ENCODE measurements around the gene TMC3.
"Not testable (repeated sequence)": the region's sequence is repeated elsewhere in the genome, so short reads cannot be mapped to it uniquely, and the experiment has no call there.

Gene TMC3

DNA sequence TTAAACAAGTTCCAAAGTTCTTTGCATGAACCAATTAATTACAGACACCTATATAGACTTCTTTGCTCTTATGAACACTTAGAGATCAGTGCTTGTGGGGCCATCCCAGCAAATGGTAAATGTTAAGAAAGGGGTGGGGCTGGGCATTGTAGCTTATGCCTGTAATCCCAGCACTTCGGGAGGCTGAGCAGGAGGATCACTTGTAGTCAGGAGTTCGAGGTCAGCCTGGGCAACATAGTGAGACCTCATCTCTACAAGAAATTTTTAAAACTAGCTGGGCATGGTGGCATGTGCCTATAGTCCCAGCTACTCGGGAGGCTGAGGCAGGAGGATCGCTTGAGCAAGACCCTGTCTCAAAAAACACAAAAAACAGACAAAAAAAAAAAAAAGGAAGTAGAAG is 30.6 kb downstream of the TMC3 start:
- no peak for DNase-seq

DNA sequence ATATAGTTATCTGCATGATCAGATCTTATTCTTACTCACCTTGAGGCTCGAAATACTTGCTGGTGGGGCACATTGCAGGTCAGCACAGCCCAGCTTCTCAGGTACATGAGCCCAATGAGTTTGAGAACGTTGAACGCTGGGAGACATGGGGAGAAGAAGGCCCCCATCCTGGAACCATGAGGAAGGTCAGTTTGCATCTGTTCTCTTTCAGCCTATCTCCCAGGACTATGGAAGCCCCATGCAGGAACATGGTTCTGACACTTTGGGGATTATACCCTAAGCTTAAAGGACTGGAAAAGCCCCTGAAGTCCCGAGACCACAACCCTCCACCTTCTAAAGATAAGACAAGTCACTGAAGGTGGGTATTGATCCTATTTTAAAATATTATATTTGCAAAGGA is 32.7 kb downstream of the TMC3 start:
- DNase-seq = no peak

DNA sequence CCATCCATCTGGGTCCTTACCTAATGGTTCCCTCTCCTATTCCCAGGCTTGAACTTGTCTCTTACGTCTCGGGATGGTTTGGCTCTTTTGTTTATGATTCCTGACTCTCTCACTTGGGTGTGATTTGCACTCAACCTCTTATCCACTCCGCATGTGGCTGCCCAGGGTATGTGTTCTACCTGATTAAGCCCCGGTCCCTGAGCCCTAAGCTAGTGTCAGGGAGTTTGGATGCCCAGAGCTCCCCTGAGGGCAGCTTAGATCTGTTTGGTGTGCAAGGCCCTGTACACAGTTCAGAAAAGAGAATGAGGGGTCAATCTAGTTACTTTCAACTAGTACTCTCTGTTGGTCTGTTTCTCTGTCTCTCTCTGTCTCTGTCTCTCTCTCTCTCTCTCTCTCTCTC is 34.2 kb downstream of the TMC3 start:
- no peak for DNase-seq

DNA sequence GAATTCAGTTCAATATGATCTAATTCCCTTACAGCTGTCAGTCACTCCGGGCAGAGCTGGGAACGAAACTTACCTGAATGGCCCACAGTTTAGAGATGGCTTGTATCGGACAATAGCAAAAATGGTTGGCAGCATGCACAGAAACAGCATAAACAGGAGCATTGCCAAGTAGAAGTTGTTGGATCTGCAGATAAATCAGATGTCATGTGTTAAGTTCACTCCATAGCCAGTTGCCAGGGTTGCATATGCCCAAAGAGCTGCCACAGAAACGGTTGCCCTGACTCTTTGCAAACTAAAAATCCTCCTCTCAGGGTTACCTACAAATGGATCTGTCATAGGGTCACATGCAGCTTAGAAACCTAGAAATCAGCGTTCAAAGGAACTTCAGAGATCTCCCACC is 34.7 kb downstream of the TMC3 start:
- no peak for DNase-seq

DNA sequence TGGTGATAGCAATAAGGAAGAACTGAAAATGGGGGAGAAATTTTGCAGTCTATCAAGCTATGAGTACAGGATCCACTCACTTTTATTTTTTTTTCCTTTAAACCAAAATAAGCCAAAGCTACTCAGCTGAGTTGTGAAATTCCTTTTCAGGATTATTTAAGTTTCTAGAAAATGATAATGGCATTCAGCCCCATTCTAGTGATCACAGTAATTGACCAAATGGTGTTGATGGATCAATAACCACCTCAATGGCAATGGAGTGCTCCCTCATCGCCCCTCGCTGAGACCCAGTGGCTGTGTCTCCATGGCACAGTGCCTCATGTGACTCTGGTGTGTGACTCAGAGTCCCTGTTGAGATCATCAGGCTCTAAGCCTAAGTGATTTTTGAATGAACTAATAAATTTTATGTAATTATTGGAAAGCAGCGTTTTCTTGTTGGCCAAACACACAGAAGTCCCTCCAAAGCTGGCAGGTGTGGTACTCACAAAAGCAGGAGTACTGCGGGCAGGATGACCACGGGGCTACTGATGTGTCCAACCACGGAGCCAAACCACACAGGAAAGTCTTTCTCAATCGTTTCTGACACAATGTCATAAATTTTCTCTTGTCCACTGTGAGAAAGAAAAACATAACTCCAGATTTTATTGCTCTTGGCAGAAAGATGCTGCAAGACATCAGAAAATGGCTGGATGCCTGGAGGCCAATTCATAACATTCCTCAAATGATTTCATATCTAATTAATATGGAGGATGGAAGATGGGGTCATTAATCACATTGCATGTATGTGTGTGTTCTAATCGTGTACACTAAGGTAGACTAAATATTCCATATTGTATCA is 35.6 kb downstream of the TMC3 start:
- DNase-seq = no peak

DNA sequence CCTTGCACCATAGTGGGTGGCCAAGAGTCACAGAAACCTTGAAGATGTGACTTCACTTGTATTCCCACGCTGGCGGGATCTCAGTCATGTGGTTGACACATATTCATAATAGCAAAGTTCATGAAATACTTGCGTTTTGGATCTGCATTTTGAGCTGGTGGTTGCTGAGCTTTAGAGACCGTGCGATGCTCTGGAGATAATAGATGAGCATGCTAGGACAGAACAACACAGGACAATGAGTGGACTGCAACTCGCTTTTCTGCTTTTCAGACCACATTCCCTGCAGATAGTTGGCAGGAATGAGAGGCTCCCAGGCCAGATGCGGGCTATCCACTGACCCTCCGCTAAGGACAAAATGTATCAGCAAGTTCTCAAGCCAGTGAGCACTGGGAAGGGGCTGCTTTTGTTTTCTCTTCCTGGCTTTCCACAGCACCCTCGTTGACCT is 36.3 kb downstream of the TMC3 start:
- no peak for DNase-seq

DNA sequence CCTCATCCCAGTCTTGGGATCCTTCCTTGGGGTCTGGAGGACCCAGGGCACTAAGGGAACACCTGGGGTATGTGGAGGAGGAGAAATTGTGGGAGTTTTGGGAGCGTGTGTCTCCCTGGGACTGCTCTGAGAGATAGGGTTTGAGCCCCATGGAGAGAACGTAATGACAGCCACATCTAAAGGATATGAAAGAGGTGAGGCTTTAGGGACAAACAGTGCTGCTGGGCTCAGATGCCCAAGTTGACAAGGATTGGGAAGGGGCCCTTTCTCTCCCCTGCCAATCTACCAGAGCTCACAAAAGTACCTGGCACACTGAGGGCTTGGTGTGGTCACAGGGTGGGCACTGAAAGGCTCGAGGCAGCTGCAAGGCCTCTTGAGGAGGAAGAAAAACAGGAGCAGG is 36.8 kb downstream of the TMC3 start:
- DNase-seq = no peak

DNA sequence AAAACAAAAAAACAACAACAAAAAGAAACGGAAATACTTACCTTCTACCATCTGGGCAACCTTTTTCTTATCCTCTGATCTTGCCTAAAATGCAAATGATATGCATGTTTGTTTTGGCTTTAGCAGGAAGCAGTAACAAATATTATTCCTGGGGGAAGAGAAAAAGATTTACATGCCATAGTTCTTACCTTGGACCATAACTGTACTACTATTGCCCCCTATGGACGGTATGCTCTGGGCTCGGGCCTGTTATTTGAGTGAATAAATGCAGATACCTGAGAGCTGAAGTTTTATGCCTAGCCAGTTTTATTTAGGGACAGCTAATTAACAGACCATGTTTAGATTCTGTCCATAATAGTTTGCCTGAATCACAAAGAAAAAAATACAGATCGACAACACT is 37.4 kb downstream of the TMC3 start:
- DNase-seq = no peak

DNA sequence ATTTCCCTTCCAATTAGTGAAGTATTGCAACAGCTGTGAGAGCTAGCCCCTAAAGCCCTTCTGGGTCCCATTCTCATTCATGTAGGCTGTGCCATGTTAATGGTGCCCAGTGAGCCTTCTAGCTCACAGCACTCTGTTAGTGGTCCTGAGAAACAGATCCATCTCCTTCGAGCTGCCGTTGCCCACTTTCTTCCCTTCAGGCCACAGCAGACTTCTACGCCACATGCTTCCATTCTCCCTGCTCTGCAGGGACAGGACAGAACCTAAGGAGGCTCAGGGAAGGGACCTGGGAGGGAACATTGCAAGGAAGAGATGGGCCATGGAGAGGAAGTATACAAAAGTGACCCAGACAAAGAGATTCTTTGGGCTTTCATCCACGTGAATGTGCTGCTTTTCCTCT is 38.4 kb downstream of the TMC3 start:
- no peak for DNase-seq

DNA sequence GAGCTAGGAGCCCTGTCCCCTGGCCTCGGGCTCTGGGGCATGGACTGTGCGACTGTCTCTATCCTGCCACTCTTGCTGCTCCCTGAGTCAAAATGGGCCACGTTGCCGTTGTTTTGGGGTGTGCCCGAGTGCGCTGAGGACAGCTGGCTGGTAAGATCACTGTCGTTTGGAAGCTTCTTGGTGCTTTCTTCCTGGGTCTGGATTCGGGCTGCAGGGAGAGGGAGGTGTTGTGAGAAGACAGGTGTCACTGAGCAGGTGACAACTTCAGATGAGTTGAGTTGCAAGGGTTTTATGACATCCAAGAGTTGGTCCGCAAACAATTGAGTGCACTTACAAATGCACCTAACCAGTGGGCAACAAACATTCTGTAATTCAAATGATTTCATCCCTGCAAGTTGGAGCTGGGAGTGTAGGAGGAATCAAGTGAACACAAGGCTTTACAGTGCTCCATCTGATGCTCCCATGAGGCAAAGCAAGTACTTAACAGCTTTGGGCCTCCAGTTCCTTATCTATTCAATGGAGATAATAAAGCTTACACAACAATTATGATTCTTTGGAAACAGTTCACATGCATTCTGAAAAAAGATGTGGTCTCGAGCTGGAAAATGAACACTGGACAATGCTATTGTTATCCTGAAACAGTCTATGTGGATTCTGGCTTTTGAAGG is 39.1 kb downstream of the TMC3 start:
- DNase-seq = no peak

DNA sequence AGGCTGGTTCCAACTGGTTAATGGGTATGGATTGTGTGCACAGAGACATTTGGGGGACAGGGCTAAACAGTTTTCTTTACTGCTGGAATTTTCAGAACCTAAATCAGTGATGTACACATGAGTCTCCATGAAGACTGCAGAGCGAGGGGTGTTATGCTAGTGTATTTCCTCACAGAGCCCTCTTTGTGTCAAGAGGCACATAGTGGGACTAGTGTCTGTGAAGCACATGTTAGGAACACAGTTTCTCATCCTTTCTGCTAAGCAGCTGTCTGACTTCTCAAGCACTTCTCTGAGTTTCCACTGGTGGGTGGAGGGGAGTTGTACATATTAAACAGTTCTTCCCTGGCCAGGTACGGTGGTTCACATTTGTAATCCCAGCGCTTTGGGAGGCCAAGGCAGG is 40.6 kb downstream of the TMC3 start:
- no peak for DNase-seq

DNA sequence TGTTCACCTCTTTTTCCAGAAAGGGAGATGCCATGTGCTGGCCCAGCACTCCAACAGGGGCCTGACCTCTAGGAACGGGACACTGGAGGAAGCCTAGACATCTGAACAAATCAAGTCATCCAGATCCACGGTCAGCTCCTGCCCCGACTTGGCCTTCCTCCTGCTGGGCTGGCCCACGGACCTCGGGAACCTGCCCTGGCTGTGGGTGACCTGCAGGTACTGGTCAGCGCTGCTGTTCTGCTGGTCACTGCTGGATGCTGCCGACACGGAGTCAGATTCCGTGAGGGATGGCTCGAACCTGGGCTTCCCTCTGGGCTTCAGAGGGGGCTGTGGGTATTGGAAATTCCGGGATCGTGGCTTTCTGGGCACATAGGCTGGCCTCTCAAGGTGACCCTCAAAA is 41.7 kb downstream of the TMC3 start:
- DNase-seq = no peak

DNA sequence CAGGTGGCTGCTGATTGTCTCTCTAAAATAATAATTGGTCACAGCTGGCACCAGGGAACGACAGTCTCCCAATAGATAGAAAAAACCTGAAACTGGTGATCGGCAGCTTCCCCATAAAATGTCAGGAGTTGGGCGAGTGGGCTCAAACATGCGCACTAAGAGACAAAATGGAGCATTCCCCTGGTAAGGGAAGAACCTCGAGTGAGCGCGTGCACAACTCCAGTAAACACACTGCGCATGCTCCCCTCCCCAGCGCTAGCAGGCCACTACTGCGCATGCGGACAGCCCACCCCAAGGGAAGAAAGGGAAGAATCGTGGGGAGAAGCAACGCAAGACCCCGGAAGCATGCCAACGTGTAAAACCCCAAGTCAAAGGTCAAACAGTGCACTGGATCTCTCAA is 42.4 kb downstream of the TMC3 start:
- DNase-seq = no peak

DNA sequence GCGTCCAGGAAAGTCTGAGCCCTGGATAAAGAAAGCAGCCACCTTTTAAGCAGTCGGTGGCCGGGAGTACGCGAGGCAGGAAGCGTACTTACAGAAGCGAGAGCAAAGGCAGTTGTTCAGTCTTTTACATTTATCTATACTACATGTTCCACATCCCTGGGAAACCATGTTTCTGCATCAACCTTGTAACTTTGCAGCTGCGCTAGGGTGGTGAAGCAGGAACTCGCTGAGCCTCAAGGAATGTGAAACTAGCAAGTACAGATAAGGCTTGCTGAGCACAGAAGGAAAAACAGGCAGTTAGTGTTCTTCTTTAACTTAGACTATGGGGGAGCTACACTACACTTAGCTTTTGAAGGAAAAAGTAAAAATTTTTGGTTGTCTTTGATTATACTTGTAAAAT is 42.9 kb downstream of the TMC3 start:
- not testable (repeated sequence) for DNase-seq

DNA sequence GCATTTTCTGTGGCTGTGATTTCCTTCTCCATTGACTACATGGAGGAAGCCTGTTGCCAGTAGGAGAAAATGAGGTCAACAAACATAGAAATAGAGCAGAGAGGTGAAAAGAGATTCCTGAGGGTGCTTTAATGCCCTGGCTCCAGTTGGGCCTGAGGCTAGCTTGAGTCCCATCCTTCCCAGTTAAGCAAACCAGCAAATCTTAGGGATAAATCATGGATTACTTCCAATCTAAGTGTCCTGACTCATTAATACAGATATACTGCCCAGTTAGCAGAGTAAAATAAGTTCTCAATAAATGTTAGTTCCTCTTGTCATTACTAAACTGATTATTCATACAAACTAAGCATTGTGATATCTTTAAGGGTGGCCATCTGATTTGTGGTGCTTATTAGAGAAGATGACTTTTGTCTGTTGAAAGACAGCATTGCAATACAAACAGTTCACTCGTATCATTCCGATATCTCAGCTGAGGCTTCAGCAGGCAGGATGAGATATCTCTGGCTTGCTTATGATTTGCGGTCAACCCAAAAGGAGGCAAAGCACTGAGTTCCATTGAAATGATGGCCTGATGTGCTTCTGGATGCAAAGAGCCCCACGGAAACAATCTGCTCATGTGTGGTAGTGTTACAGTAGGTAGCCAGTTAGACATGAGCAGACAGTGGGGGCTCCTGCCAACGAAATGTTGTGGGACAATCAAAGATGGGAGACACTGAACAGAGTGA is 43.5 kb downstream of the TMC3 start:
- DNase-seq = no peak

DNA sequence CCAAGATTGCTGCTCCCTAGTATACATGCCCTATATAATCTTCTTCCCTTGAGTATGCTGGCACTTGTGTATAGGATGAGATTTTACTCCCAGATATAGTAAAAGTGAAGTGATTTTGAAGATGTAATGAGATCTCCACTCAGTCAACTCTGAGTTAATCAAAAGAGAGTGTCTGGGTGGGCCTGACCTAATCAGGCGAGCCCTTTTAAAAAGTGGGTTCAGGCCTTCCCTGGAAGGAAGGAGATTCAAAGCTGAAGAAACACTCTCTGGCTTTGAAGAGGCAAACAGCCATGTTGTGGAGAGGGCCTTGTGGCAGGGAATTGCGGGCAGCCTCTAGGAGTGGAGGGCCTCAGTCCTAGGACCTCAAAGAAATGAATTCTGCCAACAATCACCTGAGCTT is 44.6 kb downstream of the TMC3 start:
- no peak for DNase-seq

DNA sequence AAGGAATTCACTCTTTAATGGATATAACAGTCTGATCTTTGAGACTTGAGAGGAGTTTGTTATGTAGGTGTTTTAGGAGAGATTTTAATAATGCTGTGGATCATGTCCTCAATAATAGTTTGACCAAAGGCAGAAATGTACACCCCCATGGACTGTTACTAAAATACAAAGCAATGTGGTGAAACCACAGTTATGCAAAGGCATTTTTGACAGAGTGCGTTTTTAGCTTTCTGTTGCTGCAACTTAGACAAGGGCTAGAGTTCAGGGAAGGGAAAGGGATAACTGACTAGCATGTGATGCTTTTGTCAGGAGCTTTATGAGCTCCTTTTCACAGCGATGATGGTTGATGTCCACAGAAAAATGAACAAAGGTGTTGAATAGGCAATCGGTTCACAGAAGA is 46.5 kb downstream of the TMC3 start:
- DNase-seq = no peak

DNA sequence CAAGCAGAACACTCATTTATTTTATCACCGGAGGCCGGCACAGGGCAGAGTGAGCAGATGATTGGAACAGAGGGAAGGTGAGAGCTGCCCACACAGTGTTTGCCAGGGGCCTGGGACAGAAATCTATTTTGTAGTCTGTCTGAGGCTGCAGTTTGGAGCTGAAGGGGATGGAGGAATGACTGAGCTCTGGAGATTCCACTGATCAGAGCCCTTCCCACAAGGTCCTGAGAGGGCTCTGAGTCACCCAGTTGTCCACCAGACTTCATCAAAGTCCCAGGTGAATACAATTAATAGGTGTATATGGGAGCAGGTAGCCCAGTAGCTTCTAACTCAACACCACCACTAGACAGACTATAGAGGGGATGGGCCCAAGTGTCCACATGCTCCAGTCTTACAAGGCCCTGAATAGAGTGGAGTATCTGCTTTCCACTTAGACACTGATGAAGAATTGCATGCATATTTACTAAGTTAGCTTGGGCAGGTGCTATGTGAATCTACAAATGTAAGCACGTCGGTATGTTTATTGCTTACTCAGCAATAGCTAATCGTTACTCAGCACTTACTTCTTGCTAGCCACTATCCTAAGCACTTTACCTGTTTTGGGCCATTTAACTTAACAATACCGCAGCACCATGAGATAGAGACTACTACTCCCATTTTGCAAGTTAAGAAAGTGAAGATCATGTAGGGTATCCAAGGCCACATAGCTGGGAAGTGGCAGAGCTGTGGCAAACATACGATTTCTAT is 47.4 kb downstream of the TMC3 start:
- no peak for DNase-seq

DNA sequence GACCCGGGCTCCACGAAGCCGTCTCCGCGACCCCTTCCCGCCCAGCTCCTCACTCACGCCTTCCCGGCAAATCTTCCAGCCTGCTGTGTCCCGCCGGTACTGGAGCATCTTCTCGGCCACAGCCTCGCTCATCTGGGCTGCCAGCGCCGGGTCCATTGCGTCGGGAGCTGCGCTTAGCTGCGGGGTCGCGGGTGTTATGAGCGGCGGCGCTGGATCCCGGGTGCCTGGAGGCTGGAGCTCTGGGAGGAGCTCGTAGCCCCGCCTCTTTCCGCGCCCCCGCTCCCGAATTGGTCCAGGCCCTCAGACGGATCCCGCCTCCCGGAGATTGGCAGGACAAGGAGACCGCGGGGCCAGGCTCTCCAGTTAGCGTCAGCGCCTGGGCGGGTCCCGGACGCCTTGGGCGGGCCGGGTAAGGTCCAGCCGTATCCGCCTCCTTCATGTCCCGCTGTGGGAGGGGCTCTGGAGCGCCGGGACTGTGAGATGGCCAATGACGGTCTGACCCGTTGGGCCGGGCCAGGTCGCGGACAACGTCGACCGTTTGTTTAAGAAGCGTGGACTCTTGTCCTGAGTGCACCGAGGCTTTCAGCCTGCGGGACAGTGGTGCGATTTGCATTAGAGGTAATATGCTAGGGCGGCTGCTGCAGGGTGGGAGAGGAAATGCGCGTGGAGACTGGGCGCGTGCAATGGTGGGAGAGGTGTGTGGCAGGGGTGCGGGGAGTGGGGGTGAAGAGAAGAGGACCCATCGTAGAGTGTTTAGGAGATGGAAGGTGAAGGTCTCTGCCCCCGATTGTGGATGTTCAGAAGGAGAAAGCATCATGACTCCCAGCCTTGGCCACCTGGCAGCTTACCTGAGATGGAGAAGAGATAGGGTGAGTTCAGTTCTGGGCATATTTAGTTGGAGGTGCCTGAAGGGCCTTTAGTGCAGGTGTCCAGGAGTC is 49.8 kb downstream of the TMC3 start, which contains the start of gene STARD5:
Gene STARD5 (minus strand): TSS at position 198 of the 938 bp plus-strand sequence. CDS start 42 bp downstream, at position 156.
- DNase-seq = peak; percentile 99

DNA sequence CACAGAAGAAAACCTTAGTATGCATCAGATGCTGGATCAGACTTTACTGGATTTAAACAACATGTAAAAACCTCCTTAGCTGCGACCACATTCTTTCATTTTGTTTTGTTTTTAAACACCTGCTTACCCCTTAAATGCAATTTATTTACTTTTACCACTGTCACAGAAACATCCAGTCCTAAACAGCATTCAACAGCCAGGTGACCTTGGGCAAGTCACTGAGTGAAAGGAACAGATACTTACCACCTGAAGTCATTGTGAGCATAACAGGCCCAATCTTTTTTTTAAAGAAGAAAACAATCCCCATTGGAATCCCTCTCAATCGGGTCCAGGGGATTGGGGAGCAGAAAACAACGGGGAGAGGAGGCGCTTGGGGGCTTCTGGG is 50.5 kb downstream of the TMC3 start:
- no peak for DNase-seq

DNA sequence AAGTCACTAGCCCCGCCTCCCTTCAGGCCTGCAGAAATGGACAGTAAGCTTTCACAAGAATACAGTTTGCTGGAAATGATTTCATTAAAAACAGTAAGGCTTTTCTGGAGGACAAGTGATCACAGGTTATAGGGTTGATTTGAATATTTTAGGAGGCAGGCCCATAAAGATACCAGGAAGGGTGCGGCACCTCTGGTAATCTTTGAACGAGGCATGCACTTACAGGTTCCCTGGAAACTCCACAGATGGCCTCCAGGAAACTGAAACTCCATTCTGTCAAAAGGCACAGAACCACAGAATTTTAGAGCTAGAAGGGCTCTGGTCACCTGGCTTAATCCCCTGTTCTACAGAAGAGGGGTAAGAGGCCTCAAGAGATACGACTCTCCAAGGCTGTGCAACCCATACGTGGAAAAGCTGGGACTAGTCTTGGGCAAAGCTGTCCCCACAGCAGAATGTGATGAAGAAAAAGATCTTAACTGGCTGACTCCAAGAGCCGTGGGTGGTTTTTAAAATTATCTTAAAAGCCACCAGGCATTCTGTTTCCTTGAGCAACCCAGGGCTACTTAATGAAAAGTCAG is 51.2 kb downstream of the TMC3 start:
- no peak for DNase-seq

DNA sequence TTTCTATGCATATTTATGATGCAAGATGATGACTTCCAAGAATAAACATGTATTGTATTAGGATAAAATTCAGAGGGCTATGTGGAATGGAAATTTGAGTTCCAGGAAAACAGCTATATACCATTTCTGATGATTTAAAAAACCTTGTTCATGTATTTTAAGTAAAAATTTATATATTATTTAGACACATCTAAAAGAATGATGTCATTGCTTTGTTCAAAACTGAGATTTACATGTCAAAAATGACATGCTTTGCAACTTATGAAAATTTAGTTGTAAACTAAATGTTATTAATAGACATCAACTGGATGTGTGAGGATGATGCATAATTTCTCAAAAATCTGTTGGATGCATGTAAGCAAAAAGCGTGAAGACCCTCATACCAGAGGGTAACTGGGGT is 52.3 kb downstream of the TMC3 start:
- DNase-seq = no peak
